OCI-LY7 (cell line): ENCODE results near the gene C5orf47. TPM values are rescaled to one million over a fixed set of nuclear protein-coding genes. Genes with fewer than 3 reads are reported as not detected.

Source experiments
- BruUV-seq: library from RNA; stranded (reverse); fragments of 400-500 nt; replicated peaks from 2 replicates; lab custom pipeline; 2021; lab: Mats Ljungman, UMichigan
- CTCF ChIA-PET: fragments of 300-600 bp; sonication (Branson Sonifier 250); formaldehyde crosslinking; loops from one replicate; lab custom pipeline; 2022; ENCODE audit warnings: antibody characterized with exemption; ENCODE audit not compliant: unreplicated experiment; lab: Charles Lee
- POLR2A ChIA-PET: fragments of 300-600 bp; sonication (Branson Sonifier 250); formaldehyde crosslinking; loops from one replicate; lab custom pipeline; 2022; ENCODE audit warnings: antibody characterized with exemption; lab: Charles Lee
- DNase-seq: peaks from one replicate; pipeline ENCODE4 v3.0.0-alpha.2; 2015; ENCODE audit warnings: low spot score
- H2AFZ ChIP-seq: fragments of 200-600 bp; sonication (generic), shearing (Covaris generic); 2 replicates; pipeline ENCODE4 v1.6.1; 2014; ENCODE audit warnings: mild to moderate bottlenecking, antibody characterized with exemption, low read length, moderate library complexity
- H3K27ac ChIP-seq: fragments of 200-600 bp; sonication (generic); 2 replicates; pipeline ENCODE4 v1.5.1; 2014; ENCODE audit warnings: mixed run types, low read depth, mild to moderate bottlenecking, moderate library complexity, low read length, inconsistent platforms; ENCODE audit not compliant: poor library complexity, severe bottlenecking
- H3K36me3 ChIP-seq: fragments of 200-600 bp; sonication (generic); 2 replicates; pipeline ENCODE4 v1.6.1; 2014; ENCODE audit warnings: mild to moderate bottlenecking, antibody characterized with exemption, low read length, moderate library complexity, mixed read lengths; ENCODE audit not compliant: insufficient read depth
- H3K4me1 ChIP-seq: fragments of 200-600 bp; sonication (generic); 2 replicates; pipeline ENCODE4 v1.5.1; 2014; ENCODE audit warnings: mild to moderate bottlenecking, low read length; ENCODE audit not compliant: insufficient read depth, poor library complexity, severe bottlenecking
- H3K4me2 ChIP-seq: fragments of 200-600 bp; sonication (generic); 2 replicates; pipeline ENCODE4 v1.6.1; 2014; ENCODE audit warnings: mild to moderate bottlenecking, low read length
- H3K4me3 ChIP-seq: fragments of 200-600 bp; sonication (generic); 2 replicates; pipeline ENCODE4 v1.5.1; 2014; ENCODE audit warnings: mild to moderate bottlenecking, low read depth, low read length; ENCODE audit not compliant: poor library complexity, severe bottlenecking
- H3K79me2 ChIP-seq: fragments of 200-600 bp; sonication (generic); 2 replicates; pipeline ENCODE4 v1.6.1; 2016; ENCODE audit warnings: low read depth, mild to moderate bottlenecking, low read length, moderate library complexity, mixed read lengths; ENCODE audit not compliant: insufficient read depth
- H3K9me2 ChIP-seq: fragments of 200-600 bp; sonication (generic); 2 replicates; pipeline ENCODE4 v1.6.1; 2016; ENCODE audit warnings: mild to moderate bottlenecking, low read length, mixed read lengths; ENCODE audit not compliant: insufficient read depth
- H3K9me3 ChIP-seq: fragments of 200-600 bp; sonication (generic); 2 replicates; pipeline ENCODE4 v1.6.1; 2014; ENCODE audit warnings: mild to moderate bottlenecking, mixed run types, low read length, mixed read lengths
- H4K20me1 ChIP-seq: fragments of 200-600 bp; sonication (generic); 2 replicates; pipeline ENCODE4 v1.6.1; 2014; ENCODE audit warnings: mild to moderate bottlenecking, antibody characterized with exemption, low read length, moderate library complexity, mixed read lengths; ENCODE audit not compliant: insufficient read depth
- CTCF ChIP-seq: fragments of 200-600 bp; sonication (generic); conservative IDR thresholded peaks from 2 replicates; pipeline ENCODE4 v1.5.1; 2014; ENCODE audit warnings: mild to moderate bottlenecking, antibody characterized with exemption, low read length, moderate library complexity, mixed read lengths
- EZH2phosphoT487 ChIP-seq: fragments of 200-600 bp; sonication (generic); IDR thresholded peaks from 2 replicates; pipeline ENCODE4 v1.6.1; 2018; ENCODE audit warnings: low read depth, borderline replicate concordance, mild to moderate bottlenecking, mixed run types, antibody characterized with exemption, low read length, moderate library complexity, mixed read lengths
- intact Hi-C: fragments of 100-400 bp; cut with micrococcal nuclease; formaldehyde crosslinking; loops from one replicate; pipeline ENCODE4 v1.10.0; 2022; ENCODE audit not compliant: unreplicated experiment
- total RNA-seq, 2 experiments: library from RNA; depleted of rRNA in 1 of 2; stranded (reverse); fragments of >200 nt in 1 of 2; shearing (Covaris generic) in 1 of 2; gene quantifications; 2 replicates each; pipeline ENCODE4 v1.2.3, GENCODE V29; 2014 to 2022

The C5orf47 gene
- total RNA-seq, 2 experiments from 2014 or later: not detected

GRCh38 chr5:173998531-173998930, 9.6 kb downstream of the C5orf47 start:
- Histone ChIP-seq H3K4me2 (no peak overlapping the region), H3K27ac (no peak overlapping the region), H3K4me1 (no peaks in the 10 kb centered on the region), H3K4me3 (no peak overlapping the region), H2AFZ (no peak overlapping the region), H3K36me3 (no peaks in the 10 kb centered on the region), H3K79me2 (no peaks in the 10 kb centered on the region), H3K9me2 (no peaks in the 10 kb centered on the region), H4K20me1 (no peaks in the 10 kb centered on the region), H3K9me3 (no peaks in the 10 kb centered on the region)
- intact Hi-C loops: no loop called here
- BruUV-seq: no TSS peak
- POLR2A ChIA-PET: no interaction called here
- DNase-seq: no peak
- TF ChIP-seq EZH2phosphoT487 (no peak), CTCF (no peak)
- CTCF ChIA-PET: no interaction called here

GRCh38 chr5:174000076-174000475, 11.1 kb downstream of the C5orf47 start:
- CTCF ChIA-PET: no interaction called here
- H3K4me2 ChIP-seq: no peak overlapping the region
- no peaks in the 10 kb centered on the region for H3K9me2 ChIP-seq
- H4K20me1 ChIP-seq: no peaks in the 10 kb centered on the region
- no TSS peak for BruUV-seq
- no peaks in the 10 kb centered on the region for H3K79me2 ChIP-seq
- intact Hi-C loops: no loop called here
- no peak overlapping the region for H2AFZ ChIP-seq
- no peak overlapping the region for H3K4me3 ChIP-seq
- TF ChIP-seq CTCF (no peak), EZH2phosphoT487 (no peak)
- DNase-seq: no peak
- POLR2A ChIA-PET: no interaction called here
- H3K36me3 ChIP-seq: no peaks in the 10 kb centered on the region
- H3K9me3 ChIP-seq: no peaks in the 10 kb centered on the region
- no peaks in the 10 kb centered on the region for H3K4me1 ChIP-seq
- no peak overlapping the region for H3K27ac ChIP-seq

- no peaks in the 10 kb centered on the region for H3K9me2 ChIP-seq
- BruUV-seq: no TSS peak
- H3K27ac ChIP-seq: no peak overlapping the region
- H3K9me3 ChIP-seq: no peaks in the 10 kb centered on the region
- TF ChIP-seq EZH2phosphoT487: no peak
- no peak for TF ChIP-seq CTCF
- H4K20me1 ChIP-seq: no peaks in the 10 kb centered on the region
- intact Hi-C loops: no loop called here
- H3K4me1 ChIP-seq: no peaks in the 10 kb centered on the region
- ChIA-PET CTCF (no interaction called here), POLR2A (no interaction called here)
- H3K79me2 ChIP-seq: no peaks in the 10 kb centered on the region
- H3K4me2 ChIP-seq: no peak overlapping the region
- H3K36me3 ChIP-seq: no peaks in the 10 kb centered on the region
- H3K4me3 ChIP-seq: no peak overlapping the region
- DNase-seq: no peak
- H2AFZ ChIP-seq: no peak overlapping the region
These were observed 14.8 kb downstream of the C5orf47 start for GRCh38 chr5:174003795-174004194.
